ENCODE data around the gene CFAP46. TPM values are rescaled to one million over a fixed set of nuclear protein-coding genes. Genes with fewer than 3 reads are reported as not detected.

The CFAP46 gene
- polyA plus RNA-seq, 1 donor from 2014 or later = 2.6 TPM

DNA sequence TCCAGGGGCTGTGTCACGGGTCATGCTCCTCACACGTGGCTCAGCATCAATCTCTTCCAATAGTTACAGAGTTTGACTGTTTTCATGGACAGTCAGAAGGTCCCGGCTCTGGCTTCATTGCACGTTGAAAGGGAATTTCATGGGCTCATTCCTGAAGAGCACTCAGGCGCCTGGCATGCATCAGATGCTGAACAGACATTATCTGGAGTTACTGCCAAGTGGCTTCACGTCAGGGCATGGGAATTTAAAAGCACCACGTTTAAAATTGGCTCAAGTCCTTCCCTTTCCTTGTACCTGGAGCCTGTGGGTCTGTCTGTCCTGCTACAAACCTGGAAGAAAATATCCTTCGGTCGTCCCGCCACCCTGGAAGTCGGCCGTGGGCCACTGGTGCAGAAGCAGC is 50.4 kb downstream of the CFAP46 start:
- H3F3A ChIP-seq (ENCODE audit: insufficient read depth, low read length, poor library complexity, severe bottlenecking) = no peaks in the 10 kb centered on the region
- H3K27ac ChIP-seq (ENCODE audit: low read length) = no peak overlapping the region
- no peaks in the 10 kb centered on the region for H3K27me3 ChIP-seq (ENCODE audit: insufficient read depth, low read depth, low read length)
- no peaks in the 10 kb centered on the region for H3K36me3 ChIP-seq (ENCODE audit: insufficient read depth, low read length)
- H3K9me2 ChIP-seq (ENCODE audit: insufficient read depth, low read length) = no peaks in the 10 kb centered on the region
- no peak overlapping the region for H2AFZ ChIP-seq (ENCODE audit: low read depth, low read length)
- TF ChIP-seq TAF1 (IDR thresholded peaks at IDR 0.05; ENCODE audit: low read depth) = no peak
- TF ChIP-seq, protein P1, sequence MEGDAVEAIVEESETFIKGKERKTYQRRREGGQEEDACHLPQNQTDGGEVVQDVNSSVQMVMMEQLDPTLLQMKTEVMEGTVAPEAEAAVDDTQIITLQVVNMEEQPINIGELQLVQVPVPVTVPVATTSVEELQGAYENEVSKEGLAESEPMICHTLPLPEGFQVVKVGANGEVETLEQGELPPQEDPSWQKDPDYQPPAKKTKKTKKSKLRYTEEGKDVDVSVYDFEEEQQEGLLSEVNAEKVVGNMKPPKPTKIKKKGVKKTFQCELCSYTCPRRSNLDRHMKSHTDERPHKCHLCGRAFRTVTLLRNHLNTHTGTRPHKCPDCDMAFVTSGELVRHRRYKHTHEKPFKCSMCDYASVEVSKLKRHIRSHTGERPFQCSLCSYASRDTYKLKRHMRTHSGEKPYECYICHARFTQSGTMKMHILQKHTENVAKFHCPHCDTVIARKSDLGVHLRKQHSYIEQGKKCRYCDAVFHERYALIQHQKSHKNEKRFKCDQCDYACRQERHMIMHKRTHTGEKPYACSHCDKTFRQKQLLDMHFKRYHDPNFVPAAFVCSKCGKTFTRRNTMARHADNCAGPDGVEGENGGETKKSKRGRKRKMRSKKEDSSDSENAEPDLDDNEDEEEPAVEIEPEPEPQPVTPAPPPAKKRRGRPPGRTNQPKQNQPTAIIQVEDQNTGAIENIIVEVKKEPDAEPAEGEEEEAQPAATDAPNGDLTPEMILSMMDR (IDR thresholded peaks at IDR 0.05; ENCODE audit: poor library complexity, severe bottlenecking) = no peak
- TF ChIP-seq, protein P2, sequence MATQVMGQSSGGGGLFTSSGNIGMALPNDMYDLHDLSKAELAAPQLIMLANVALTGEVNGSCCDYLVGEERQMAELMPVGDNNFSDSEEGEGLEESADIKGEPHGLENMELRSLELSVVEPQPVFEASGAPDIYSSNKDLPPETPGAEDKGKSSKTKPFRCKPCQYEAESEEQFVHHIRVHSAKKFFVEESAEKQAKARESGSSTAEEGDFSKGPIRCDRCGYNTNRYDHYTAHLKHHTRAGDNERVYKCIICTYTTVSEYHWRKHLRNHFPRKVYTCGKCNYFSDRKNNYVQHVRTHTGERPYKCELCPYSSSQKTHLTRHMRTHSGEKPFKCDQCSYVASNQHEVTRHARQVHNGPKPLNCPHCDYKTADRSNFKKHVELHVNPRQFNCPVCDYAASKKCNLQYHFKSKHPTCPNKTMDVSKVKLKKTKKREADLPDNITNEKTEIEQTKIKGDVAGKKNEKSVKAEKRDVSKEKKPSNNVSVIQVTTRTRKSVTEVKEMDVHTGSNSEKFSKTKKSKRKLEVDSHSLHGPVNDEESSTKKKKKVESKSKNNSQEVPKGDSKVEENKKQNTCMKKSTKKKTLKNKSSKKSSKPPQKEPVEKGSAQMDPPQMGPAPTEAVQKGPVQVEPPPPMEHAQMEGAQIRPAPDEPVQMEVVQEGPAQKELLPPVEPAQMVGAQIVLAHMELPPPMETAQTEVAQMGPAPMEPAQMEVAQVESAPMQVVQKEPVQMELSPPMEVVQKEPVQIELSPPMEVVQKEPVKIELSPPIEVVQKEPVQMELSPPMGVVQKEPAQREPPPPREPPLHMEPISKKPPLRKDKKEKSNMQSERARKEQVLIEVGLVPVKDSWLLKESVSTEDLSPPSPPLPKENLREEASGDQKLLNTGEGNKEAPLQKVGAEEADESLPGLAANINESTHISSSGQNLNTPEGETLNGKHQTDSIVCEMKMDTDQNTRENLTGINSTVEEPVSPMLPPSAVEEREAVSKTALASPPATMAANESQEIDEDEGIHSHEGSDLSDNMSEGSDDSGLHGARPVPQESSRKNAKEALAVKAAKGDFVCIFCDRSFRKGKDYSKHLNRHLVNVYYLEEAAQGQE (IDR thresholded peaks at IDR 0.05; ENCODE audit: borderline replicate concordance) = no peak
- no peak for TF ChIP-seq EZH2 (IDR thresholded peaks at IDR 0.05; ENCODE audit: borderline replicate concordance, insufficient read depth, low read length, poor library complexity, severe bottlenecking)
- TF ChIP-seq POLR2AphosphoS5 (IDR thresholded peaks at IDR 0.05) = no peak
- TF ChIP-seq SMC3 (conservative IDR thresholded peaks at IDR 0.05; ENCODE audit: poor library complexity) = no peak
- TF ChIP-seq MXI1 (conservative IDR thresholded peaks at IDR 0.05; ENCODE audit: poor library complexity, severe bottlenecking) = no peak
- TF ChIP-seq RAD21 (conservative IDR thresholded peaks at IDR 0.05) = no peak
- TF ChIP-seq EP300 (conservative IDR thresholded peaks at IDR 0.05; ENCODE audit: poor library complexity, severe bottlenecking) = no peak
- no peaks in the 10 kb centered on the region for H3K9me3 ChIP-seq (ENCODE audit: low read length)
- H3K4me3 ChIP-seq (ENCODE audit: low read length) = no peak overlapping the region
- no peak overlapping the region for H3K9ac ChIP-seq (ENCODE audit: low read length)
- no peaks in the 10 kb centered on the region for H3K79me2 ChIP-seq (replicated peaks; ENCODE audit: insufficient read depth, low read length)
- no peaks in the 10 kb centered on the region for H4K20me1 ChIP-seq (ENCODE audit: insufficient read depth)
- H3K4me2 ChIP-seq (ENCODE audit: low read length) = no peak overlapping the region

GRCh38 chr10:132891368-132891767 is 51.0 kb downstream of the CFAP46 start:
- Histone ChIP-seq H3K9ac (ENCODE audit: low read length) (no peak overlapping the region), H3K79me2 (replicated peaks; ENCODE audit: insufficient read depth, low read length) (no peaks in the 10 kb centered on the region)

More at GRCh38 chr10:132891368-132891767, 51.0 kb downstream of the CFAP46 start:
- Histone ChIP-seq H3K27me3 (ENCODE audit: insufficient read depth, low read depth, low read length) (no peaks in the 10 kb centered on the region), H3K4me2 (ENCODE audit: low read length) (no peak overlapping the region), H3K9me3 (ENCODE audit: low read length) (no peaks in the 10 kb centered on the region), H4K20me1 (ENCODE audit: insufficient read depth) (no peaks in the 10 kb centered on the region), H3K36me3 (ENCODE audit: insufficient read depth, low read length) (no peaks in the 10 kb centered on the region), H3K4me3 (ENCODE audit: low read length) (no peak overlapping the region), H3K9me2 (ENCODE audit: insufficient read depth, low read length) (no peaks in the 10 kb centered on the region), H3K27ac (ENCODE audit: low read length) (no peak overlapping the region), H3F3A (ENCODE audit: insufficient read depth, low read length, poor library complexity, severe bottlenecking) (no peaks in the 10 kb centered on the region), H2AFZ (ENCODE audit: low read depth, low read length) (no peak overlapping the region)
- TF ChIP-seq POLR2AphosphoS5 (IDR thresholded peaks at IDR 0.05) (no peak), EP300 (conservative IDR thresholded peaks at IDR 0.05; ENCODE audit: poor library complexity, severe bottlenecking) (no peak), MXI1 (conservative IDR thresholded peaks at IDR 0.05; ENCODE audit: poor library complexity, severe bottlenecking) (no peak), SMC3 (conservative IDR thresholded peaks at IDR 0.05; ENCODE audit: poor library complexity) (no peak), EZH2 (IDR thresholded peaks at IDR 0.05; ENCODE audit: borderline replicate concordance, insufficient read depth, low read length, poor library complexity, severe bottlenecking) (no peak), RAD21 (conservative IDR thresholded peaks at IDR 0.05) (no peak), TAF1 (IDR thresholded peaks at IDR 0.05; ENCODE audit: low read depth) (no peak)
- TF ChIP-seq, protein P2 (IDR thresholded peaks at IDR 0.05; ENCODE audit: borderline replicate concordance) = no peak
- TF ChIP-seq, protein P1 (IDR thresholded peaks at IDR 0.05; ENCODE audit: poor library complexity, severe bottlenecking) = no peak

Measured in neural cell (in vitro differentiated cells).